Occipital lobe (tissue), 2 donors: ENCODE measurements around the gene TDRD1. TPM values are rescaled to one million over a fixed set of nuclear protein-coding genes. Genes with fewer than 3 reads are reported as not detected.
"Not testable (repeated sequence)": the region's sequence is repeated elsewhere in the genome, so short reads cannot be mapped to it uniquely, and the experiment has no call there.

Experiments
- DNase-seq: peaks from one replicate; lab custom pipeline; 2025; lab: John Stamatoyannopoulos, UW
- total RNA-seq: library from RNA; depleted of rRNA; stranded (reverse); fragments of >200 nt; gene quantifications from one replicate; pipeline ENCODE4 v1.2.3, GENCODE V29; 2014

TDRD1 gene, protein sequence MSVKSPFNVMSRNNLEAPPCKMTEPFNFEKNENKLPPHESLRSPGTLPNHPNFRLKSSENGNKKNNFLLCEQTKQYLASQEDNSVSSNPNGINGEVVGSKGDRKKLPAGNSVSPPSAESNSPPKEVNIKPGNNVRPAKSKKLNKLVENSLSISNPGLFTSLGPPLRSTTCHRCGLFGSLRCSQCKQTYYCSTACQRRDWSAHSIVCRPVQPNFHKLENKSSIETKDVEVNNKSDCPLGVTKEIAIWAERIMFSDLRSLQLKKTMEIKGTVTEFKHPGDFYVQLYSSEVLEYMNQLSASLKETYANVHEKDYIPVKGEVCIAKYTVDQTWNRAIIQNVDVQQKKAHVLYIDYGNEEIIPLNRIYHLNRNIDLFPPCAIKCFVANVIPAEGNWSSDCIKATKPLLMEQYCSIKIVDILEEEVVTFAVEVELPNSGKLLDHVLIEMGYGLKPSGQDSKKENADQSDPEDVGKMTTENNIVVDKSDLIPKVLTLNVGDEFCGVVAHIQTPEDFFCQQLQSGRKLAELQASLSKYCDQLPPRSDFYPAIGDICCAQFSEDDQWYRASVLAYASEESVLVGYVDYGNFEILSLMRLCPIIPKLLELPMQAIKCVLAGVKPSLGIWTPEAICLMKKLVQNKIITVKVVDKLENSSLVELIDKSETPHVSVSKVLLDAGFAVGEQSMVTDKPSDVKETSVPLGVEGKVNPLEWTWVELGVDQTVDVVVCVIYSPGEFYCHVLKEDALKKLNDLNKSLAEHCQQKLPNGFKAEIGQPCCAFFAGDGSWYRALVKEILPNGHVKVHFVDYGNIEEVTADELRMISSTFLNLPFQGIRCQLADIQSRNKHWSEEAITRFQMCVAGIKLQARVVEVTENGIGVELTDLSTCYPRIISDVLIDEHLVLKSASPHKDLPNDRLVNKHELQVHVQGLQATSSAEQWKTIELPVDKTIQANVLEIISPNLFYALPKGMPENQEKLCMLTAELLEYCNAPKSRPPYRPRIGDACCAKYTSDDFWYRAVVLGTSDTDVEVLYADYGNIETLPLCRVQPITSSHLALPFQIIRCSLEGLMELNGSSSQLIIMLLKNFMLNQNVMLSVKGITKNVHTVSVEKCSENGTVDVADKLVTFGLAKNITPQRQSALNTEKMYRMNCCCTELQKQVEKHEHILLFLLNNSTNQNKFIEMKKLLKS
- under 0.01 TPM for total RNA-seq

DNA sequence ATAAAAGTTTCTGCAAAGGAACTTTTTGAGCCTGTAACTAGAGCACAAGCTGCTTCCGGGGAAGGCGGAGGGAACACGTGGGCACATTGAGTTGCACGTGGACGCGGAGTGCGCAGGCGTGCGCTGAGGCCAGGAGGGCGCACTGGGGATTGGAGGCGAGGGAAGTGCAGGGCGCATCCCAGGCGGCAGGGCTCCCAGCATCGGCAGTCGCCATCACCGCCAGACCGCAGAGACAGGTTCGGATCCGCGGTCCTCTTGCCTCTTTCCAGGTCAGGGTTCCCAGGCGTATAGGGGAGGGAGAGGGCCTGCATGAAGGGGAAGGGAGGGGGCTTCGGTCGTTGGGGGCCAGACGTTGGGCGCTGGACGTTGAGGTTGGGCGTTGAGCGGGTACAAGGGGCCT is at the start of gene TDRD1:
Gene TDRD1 (plus strand): TSS at position 206 of the 400 bp plus-strand sequence. CDS start 8,479 bp downstream, outside the sequence.
- no peak for DNase-seq

DNA sequence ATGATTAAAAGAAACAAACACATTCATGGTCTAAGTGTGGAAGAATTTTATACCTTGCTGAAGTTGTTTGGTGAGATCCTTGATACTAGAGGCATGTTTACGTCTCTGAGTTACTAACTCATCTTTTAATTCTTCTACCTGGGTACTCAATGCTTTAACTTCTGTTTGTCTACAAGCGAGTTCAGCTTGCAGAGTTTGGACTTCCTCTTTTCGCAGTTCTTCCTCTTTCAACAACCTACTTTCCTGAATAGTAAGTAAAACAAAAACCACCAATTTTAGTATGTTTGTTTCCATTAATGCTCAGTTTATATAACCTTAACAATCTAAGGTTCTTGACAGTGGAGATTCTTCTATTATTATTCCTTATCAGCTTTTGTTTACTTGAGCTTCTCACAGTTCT is 48.1 kb upstream of the TDRD1 start:
- DNase-seq = no peak

DNA sequence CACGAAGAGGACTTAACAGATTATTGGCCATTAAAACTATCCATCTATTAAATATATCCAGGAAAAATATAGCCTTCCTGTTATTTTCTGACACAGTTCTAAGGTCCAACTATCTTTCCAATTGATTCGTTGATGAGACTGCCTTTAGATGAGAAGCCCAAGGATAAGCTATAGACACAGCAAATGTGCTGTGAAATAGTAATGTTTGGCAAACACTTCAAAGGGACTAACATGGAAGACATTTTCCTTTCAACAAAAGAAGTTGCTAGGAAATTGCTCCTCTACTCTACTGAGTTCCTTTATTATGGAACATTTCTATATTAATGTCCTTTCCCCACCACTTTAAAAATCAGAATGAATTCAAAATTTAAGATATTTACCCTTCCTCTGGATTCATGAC is 43.7 kb upstream of the TDRD1 start:
- DNase-seq = no peak

DNA sequence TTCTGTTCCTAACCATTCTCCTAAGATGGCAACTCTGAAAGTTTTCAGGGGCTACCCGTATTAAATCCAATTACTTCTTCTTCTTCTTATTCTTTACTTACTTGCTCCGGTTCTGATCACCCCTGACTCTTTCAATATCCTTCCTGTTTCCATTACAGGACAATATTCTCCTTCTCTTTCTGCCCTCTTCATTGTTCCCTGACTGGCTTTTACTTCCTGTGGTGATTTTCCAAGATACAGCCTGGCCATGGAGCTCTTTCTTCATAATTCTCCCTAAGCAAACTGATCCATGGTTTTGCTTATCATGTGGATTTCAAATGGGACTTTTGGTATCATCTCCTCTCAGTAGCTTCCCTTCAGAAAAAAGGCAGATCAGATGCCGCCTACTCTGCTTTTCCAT is 40.6 kb upstream of the TDRD1 start:
- no peak for DNase-seq

DNA sequence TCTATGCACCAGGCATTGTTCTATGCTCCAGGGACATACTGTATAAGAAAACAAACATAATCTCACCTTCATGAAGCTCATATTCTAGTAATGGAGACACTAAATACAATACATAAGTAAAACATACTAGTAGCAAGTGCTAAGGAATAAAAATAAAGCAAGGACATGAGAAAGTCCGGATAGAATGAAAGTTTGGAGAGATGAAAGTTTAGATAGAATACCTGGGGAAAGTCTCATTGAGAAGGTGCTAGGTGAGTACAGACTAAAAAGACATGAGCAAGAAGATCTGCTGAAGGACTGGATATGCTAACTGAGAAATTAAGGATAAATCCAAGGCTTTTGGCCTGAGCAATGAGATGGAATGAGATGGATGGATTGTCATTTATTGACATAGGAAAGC is 39.1 kb upstream of the TDRD1 start:
- DNase-seq = no peak

DNA sequence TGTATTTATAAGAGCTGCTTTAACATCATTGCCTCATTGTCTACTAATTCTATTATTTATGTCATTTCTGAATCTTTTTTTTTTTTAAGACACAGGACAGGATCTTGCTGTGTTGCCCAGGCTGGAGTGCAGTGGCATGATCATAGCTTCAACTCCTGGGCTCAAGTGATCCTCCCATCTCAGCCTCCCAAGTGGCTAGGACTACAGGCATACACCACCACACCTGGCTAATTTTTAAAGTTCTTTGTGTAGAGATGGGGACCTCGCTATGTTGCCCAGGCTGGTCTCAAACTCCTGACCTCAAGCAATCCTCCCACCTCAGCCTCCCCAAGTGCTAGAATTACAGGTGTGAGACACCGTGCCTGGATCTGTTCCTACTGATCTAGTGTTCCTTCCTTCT is 38.3 kb upstream of the TDRD1 start:
- DNase-seq = not testable (repeated sequence)

DNA sequence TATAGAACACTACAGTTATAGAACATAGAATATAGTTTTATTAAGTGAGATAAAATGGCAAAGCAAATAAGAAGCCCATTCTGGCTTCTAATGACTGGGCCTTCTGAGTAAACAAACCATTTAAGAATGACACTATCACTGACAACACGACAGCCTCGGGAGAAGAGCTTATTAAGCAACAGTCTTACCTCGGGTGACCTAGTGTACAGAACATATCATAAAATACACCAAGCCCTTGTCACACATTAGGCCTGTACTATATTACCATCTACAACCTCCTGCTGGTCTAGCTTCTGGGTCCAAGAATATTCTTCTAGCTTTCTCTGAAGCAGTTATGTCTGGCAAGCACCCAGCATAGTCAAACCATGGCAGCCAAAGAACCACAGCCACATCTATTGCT is 37.1 kb upstream of the TDRD1 start:
- no peak for DNase-seq

DNA sequence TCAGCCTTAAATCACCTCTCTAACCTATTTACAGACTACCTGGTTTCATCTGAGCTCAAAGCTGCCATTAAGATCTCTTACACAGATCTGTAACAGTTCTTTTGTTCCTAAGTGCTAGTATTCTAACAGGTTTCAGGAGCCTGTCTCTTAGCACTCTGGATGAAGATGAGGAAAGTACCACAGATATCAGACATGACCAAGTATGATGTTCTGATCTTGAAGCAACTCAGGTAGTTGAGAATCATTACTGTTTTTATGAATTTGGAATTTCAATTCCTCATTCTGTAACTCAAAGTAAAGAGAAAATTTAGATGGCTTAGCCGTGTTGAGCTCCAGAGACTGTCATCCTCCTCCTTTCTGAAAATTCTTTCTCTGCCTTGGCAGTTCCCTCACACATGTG is 36.0 kb upstream of the TDRD1 start:
- DNase-seq = no peak

DNA sequence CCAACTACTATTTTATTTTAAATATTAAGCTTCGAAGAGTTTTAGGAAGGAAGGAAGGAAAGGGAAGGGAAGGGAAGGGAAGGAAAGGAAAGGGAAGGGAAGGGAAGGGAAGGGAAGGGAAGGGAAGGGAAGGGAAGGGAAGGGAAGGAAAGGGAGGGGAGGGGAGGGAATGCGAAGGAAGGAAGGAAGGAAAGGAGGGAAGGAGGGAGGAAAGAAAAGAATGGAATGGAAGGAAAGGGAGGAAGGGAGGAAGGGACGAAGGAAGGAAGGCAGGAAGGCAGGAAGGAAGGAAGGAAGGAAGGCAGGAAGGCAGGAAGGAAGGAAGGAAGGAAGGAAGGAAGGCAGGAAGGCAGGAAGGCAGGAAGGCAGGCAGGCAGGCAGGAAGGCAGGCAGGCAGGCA is 29.7 kb upstream of the TDRD1 start:
- not testable (repeated sequence) for DNase-seq

DNA sequence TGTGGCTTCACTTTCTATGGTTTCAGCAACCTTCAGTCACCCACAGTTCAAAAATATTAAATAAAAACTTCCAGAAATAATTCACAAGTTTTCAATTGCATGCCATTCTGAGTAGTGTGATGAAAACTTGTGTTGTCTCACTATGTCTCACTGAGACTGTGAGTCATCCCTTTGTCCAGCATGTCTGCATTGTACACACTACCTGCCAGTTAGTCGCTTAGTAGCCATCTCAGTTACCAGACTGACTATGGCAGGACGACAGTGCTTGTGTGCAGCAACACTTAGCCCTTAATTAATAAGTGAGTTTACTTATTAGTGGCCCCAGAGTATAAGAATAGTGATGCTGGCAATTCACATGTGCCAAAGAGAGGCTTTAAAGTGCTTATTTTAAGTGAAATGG is 27.7 kb upstream of the TDRD1 start:
- no peak for DNase-seq

DNA sequence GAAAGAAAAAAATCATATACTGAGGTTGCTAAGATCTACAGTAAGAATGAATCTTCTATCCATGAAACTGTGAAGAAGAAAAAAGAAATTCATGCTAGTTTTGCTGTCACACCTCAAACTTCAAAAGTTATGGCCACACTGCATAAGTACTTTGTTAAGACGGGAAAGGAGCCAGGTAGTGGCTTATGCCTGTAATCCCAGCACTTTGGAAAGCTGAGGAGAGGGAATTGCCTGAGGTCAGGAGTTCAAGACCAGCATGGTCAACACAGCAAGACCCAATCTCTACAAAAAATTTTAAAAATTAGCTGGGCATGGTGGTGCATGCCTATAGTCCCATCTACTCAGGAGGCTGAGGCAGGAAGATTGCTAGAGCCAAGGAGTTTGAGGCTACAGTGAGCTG is 27.3 kb upstream of the TDRD1 start:
- DNase-seq = no peak

DNA sequence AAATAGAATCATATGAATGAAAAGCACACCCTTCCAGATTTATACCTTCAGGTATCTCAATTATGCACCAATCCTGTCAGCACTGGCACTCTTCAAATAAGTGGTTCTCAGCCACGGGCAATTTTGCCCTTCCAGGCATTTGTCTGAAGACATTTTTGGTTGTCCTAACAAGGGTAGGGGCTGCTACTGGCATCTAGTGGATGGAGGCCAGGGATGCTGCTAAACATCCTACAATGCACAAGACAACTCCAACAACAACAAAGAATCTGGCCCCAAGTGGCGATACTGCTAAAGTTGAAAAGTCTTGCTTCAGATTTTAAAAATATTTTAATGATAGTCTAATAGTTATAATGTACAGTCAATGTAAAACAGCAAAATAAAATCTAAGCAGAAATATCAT is 21.2 kb upstream of the TDRD1 start:
- no peak for DNase-seq

DNA sequence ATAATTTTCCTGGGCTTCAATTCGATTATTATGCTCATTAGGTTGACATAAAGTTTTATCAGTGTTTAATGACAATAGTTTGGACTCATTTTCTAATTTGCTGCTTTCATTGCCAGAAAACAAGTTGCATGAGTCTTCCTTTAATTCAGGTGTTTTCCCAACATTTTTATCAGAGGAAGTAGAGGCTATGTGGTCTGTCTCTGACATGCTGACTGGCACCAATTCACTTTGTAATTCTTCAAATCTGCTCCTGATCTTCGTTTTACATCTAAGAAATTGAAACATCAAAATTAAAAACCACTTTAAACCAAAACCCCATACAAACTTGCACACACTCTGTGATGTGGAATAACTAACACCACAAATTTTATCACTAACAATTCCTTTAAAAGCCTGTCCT is 16.1 kb upstream of the TDRD1 start:
- DNase-seq = no peak

DNA sequence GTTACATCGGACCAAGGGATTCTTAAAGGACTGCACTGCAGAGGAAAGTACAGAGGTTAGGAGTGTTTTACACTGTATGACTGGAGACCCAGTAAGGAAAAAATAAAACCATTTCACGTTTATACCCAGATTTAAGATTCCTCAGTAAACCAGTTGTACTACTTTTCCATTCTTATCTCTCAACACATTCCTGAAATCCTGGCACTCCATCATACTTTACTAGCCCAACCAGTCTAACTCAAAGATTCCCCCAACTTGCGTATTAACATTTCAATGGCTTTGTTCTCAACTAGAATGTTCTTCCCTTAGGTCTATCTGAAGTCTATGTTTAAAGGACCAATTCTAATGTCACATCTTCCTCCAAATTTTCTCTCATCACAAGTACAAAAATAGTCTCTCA is 13.1 kb upstream of the TDRD1 start:
- DNase-seq = no peak

DNA sequence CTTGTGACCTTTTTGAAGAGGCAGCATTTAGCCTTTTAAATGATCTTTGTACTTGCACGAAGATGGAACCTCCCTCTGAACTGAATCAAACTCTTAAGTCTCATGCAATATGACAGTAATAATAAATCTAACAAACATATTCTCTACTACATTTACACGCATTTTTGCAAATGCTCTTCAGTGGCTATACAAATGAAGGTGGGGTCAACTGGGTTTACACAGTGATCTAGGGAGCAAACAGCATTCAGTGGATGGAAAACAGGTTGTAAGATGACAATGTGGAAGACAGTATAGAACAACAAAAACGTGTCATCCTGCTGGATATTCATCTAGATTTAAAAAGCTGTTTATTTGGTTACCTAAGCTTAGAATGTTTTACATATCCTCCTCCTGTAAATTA is 12.7 kb upstream of the TDRD1 start:
- no peak for DNase-seq

DNA sequence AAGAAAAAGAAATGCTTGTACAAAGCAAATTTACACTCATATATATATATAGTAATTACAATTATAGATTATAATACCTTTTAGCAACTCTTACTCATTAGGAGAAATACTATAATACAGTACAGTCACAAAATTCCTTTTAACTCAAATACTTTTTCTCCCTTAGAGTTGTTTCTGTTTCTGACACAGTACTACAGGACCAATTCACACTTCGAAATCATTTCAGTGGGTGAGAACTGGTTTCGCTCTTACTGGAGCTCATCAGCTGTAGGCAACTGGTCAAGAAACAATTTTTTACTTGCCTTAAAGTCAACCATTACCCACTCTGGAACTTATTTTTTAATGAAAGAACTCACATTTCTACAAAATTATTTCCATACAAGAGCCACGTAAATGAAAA is 11.2 kb upstream of the TDRD1 start:
- no peak for DNase-seq

DNA sequence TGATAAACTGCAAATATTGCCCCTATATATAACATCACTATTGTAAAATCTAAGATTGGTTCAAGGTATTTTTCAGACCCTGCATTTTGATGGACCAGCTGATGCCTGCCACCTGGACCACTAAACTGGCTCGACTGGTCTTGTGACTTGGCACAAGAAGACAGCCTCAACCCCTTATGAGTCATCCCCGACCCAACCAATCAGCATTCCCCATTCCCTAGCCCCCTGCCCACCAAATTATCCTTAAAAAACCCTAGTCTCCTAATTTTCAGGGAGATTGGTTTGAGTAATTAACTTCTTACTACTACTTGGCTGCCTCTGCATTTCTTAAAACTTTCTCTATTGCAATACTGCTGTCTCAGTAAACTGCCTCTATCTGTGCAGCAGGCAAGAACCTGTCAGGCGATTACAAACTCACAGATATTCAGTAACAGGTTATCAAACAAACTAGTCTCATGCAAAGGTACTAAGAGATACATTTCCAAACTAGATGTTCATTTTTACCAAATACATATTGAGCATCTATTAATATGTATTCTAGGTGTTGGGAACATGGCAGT is 10.6 kb upstream of the TDRD1 start:
- no peak for DNase-seq

DNA sequence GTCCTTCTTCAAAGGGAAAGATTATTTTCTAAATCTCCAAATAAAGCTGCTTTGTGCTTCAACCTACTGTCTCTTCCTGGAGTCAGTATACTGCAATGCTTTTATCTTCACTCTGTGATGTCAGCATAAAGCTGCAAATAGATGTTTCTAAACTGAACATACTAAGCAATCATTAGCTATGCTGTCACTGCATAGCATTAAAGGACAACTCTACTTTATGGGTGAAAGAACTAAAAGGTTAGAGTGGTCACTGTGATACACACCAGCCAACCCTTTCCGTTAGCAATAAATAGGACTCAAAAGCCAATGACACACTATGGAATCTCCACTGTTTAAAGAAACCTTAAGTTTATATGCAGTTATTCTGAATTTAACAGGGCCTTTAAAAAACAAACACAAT is 6.9 kb upstream of the TDRD1 start:
- no peak for DNase-seq

DNA sequence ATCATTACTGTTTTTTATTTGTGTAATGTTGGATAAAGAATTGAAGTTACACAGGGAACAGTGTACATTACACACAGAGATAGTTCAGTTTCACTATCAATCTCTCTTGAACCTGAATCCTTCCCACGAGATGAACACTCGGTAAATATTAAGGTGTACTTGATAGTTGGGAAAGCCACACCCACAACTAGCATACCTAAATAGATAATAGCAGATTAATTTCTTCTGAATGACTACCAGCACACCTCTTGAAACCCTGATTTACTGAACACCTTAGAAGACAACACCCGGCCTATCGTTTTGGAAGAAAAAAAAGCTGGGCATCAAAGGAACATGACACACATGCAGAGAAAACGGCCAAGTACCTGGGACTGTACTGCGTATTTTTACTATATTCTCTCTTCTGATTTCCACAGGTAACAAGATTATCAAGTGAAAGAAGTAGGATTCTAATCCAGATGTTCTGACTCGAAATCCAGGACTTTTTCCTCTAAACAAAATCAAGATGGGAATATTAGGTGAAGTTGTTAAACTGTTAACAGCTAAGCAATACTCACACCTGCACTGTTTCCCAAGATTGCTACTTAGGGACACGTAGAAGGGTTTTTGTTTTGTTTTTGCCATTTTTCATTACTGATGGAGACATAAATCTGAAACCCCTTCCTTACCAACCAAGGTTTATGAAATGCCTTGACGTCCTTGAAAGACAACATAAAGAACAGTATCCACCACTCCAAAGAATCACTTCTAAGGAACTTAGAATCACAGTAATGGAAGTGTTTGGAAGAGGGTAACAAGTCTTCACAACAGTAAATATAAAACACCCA is 6.2 kb upstream of the TDRD1 start:
- DNase-seq = no peak

DNA sequence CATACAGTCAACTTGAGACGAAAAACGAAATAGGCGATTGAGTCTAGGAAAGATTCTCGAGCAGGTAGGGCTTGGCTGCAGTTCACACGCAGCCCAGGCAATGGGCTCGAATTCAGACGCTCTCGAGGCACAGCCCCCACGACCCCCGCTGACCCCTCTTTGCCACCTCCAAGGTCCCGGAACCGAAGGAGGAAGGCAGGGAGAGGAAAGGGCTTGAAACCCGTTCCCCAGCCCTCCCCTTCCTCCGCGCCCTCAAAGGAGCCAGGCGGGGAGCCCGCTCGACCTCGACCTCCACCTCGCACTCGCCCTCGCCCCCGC is 5.6 kb upstream of the TDRD1 start:
- DNase-seq = no peak
